GM19468 (cell line): ENCODE results near the gene NIBAN1.
A peak's percentile ranks its signal among the peaks of the same experiment; 100 is the strongest.
"Not testable (repeated sequence)": the region's sequence is repeated elsewhere in the genome, so short reads cannot be mapped to it uniquely, and the experiment has no call there.

Experiments used
- ATAC-seq: cut with Tn5 transposase; IDR thresholded peaks from one replicate; pipeline ENCODE4 v1.9.1; 2021; ENCODE audit warnings: mild to moderate bottlenecking, moderate library complexity, moderate number of reproducible peaks; ENCODE audit not compliant: unreplicated experiment; ENCODE audit errors: extremely low read depth

The NIBAN1 gene, protein sequence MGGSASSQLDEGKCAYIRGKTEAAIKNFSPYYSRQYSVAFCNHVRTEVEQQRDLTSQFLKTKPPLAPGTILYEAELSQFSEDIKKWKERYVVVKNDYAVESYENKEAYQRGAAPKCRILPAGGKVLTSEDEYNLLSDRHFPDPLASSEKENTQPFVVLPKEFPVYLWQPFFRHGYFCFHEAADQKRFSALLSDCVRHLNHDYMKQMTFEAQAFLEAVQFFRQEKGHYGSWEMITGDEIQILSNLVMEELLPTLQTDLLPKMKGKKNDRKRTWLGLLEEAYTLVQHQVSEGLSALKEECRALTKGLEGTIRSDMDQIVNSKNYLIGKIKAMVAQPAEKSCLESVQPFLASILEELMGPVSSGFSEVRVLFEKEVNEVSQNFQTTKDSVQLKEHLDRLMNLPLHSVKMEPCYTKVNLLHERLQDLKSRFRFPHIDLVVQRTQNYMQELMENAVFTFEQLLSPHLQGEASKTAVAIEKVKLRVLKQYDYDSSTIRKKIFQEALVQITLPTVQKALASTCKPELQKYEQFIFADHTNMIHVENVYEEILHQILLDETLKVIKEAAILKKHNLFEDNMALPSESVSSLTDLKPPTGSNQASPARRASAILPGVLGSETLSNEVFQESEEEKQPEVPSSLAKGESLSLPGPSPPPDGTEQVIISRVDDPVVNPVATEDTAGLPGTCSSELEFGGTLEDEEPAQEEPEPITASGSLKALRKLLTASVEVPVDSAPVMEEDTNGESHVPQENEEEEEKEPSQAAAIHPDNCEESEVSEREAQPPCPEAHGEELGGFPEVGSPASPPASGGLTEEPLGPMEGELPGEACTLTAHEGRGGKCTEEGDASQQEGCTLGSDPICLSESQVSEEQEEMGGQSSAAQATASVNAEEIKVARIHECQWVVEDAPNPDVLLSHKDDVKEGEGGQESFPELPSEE

DNA sequence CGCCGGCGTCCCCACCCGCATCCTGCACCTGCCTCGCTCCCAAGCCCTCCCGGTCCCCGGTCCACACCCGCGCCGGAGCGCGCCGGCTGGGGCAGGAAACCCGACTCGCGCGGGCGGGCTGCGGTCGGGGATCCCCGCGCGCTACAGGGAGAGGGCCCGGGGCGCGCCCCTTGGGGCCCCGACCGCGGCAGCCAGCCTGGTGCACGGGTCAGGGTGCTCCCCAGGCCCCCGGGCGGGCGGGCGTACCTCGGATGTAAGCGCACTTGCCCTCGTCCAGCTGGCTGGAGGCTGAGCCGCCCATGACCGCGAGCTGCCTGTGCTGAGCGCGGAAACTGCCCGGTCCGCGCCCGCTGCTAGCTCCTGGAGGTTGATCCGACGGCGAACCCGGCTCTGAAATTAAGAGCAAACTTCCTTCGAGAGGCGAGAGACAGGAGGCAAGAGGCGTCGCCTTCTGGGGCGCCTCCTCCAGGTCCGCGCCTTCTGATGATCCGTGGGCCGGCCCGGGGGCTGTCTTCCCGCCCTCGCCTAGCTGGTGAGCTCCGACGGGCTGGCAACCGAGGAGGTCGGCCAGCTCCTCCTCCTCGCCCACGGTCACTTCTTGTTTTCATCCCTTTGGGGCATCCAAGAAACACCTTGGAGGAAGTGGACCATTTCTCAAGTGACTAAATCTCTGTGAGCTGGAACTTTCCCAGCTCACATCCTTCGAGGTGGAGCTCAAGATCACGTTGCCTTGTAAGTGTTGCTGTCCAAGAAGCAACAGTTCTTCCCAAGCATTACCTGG is at the start of gene NIBAN1:
Gene NIBAN1, minus strand, starts transcription at position 453 of the 781 bp plus-strand sequence. Its CDS starts 152 bp downstream, at position 301.
- ATAC-seq: peak; percentile 56

DNA sequence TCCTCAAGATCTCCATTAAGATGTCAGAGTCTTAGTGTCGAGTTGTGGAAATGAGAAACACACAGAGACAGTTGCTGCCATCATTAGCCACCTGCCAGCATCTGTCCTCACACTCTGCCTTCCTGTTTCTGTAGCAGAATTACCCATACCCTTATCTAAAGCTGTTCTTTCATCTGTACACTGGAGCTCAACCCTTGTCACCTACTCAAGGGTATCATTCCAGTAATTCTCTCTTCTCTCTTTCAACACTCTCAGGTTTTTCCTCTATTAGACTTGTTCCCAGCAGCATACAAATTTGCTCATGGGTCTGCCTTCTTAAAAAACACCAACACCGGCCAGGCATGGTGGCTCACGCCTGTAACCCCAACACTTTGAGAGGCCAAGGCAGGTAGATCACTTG is 43.7 kb upstream of the NIBAN1 start:
- no peak for ATAC-seq

DNA sequence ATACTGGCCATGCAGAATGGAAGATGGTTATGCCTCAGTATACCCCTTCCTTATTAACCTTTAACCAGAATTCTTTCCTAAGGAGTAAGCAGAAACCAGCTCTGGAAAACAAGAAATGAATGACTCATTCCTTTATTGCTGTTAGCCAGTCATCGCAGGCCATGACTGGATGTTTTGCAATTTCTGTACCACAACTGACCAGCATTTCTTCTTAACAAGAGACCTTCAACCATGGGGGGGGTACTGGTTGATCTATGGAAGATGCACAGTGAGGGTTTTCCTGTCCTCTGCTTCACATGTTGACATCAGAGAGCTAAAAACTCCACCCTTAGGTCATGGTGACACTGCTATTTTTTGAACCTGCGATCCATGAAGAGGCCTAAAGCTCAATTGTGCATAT is 43.0 kb upstream of the NIBAN1 start:
- ATAC-seq: no peak

DNA sequence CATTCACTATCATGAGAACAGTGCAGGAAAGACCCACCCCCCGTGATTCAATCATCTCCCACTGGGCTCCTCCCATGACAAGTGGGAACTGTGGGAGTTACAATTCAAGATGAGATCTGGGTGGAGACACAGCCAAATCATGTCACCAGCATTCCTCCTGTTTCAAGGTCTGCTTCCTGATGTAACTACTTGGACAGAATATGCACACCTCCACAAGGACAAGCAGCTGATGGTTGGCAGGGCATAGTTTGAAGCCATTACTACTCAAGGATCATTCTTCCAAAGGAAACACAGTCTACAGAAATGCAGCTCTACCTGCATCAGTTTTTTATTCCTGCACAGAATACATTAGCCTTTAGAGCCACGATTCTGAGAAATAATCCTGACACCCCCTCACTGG is 42.6 kb upstream of the NIBAN1 start:
- no peak for ATAC-seq

DNA sequence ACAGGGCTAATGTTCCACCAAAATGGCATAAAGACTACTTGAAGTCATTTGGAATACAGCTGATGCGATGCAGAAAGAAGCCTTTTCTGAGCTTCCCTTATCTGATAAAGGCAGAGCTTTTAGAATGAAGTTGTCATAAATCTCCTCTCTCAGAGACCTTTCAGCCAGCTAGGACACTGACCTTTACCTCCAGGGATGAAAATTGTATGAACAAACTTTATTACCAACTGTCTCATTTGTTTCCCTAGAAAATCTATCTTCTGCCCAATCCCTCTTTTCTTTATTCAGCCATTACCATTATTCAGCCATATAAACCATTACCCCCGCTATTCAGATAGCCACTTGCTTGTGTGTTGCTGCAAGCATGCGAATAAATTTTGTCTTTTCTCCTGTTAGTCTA is 41.3 kb upstream of the NIBAN1 start:
- no peak for ATAC-seq

DNA sequence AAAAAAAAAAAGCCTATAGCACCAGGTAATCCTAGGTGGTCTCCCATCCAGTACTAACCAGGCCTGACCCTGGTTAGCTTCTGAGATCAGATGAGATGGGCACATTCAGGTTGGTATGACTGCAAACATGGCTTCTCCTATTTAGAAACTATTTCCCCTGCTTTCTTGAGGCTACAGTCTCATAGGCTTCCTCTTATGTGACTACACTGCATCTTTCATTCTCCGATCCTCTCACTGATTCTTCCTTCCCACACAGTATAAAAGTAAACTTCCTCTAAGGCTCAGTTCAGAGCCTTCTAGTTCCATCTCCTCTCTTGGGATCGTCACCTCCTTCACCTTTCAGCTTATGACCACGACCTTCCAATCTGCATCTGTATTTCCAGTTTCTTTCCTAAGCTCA is 40.6 kb upstream of the NIBAN1 start:
- no peak for ATAC-seq

DNA sequence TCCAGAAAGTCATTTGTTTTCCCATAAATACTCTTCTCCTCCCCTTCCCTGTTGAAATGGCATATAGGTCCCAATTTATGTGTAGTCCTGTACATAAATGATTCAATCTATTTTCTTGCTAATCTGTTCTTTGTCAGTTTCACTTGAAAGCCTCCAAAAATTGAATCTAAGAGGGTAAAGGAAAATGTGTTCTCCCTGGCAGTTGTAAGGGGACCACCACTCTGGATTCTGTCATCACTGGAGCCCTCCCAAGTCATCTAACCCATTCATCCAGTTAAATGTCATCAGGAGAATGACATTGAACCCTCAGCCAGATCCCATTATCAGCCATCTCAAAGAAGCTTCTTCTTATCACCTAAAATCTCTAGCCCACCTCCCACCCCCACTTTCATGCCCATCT is 36.1 kb upstream of the NIBAN1 start:
- no peak for ATAC-seq

DNA sequence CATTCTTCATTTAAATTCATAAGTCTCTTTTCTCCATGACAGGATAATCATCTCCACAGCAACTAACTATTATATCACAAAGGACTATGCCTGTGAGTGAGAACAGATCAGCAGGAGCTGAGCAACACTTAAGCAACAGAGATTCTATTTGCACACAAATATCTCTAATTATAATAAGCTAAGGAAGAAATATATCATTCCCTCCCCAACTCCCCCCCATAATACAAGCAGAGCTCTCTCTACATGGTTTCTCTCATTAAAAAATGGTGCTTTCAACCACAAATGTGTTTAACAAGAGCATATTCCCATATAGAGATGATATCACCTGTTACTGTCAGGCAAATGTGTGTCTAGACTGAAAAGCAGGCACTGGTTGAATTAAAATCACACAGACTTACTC is 34.5 kb upstream of the NIBAN1 start:
- no peak for ATAC-seq

DNA sequence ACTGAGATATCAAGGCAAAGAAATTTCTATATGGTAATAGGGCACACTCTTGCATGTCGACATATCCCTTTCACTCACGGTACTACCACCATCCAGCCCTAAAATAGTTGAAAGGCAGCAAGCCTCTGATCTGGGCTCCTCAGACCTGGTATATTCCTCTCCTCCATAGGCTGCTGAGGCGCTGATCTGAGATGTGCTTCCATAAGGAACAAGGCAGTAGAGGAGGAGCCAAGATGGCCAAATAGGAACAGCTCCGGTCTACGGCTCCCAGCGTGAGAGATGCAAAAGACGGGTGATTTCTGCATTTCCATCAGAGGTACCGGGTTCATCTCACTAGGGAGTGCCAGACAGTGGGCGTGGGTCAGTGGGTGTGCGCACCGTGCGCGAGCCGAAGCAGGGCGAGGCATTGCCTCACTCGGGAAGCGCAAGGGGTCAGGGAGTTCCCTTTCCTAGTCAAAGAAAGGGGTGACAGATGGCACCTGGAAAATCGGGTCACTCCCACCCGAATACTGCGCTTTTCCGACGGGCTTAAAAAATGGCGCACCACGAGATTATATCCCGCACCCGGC is 27.1 kb upstream of the NIBAN1 start:
- ATAC-seq: not testable (repeated sequence)

DNA sequence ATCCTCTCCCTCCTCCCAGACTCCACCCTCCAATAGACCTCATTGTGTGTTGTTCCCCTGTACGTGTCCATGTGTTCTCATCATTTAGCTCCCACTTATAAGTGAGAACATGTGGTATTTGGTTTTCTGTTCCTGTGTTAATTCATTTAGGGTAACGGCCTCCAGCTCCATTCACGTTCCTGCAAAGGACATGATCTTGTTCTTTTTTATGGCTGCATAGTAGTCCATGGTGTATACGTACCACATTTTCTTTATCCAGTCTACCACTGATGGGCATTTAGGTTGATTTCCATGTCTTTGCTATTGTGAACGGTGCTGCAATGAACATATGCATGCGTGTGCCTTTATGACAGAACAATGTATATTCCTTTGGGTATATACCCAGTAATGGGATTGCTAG is 25.7 kb upstream of the NIBAN1 start:
- not testable (repeated sequence) for ATAC-seq

DNA sequence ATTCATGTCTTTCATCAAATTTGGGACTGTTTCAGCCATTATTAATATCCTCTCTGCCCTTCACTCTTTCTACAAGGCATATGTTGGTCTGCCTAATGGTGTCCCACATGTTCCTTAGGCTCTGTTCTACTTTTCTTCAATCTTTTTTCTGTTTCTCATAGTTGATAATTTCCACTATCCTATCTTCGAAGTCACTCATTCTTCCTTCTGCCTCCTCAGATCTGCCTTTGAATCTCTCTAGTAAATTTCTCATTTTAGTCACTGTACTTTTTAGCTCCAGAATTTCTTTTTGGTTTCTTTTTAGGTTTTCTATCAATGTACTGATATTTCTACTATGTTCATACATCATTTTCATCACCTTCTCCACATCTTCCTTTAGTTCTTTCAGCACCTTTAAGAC is 20.0 kb upstream of the NIBAN1 start:
- ATAC-seq: no peak

DNA sequence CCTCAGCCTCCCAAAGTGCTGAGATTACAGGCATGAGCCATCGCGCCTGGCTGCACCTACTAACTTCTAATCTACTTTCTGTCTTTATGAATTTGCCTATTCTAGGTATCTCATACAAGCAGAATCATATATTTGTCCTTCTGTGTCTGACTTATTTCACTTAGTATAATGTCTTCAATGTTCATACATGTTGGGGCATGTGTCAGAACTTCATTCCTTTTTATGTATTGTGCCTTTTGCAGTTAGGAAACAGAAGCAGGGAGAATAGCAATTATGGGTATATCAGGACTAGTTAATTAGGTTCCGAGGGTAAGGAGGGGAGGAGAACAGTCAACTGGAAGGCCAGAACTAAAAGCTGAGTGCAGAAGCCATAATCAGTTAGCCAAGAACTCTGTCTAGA is 18.0 kb upstream of the NIBAN1 start:
- no peak for ATAC-seq

DNA sequence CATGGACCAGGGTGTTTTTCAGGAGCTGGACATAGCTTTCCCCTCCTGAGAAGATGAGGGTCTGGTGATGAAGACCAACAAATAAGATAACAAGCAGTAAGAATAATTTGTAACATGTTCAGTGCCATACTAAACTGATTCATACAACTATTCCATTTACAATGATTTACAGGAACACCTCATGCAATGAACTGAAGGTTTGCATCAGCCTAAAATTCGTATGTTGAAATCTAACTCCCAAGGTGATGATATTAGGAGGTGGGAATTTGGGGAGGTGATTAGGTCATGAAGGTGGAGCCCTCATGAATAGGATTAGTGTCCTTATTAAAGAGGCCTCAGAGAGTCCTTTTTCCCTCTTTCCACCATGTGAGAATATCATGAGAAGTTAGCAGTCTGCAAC is 15.9 kb upstream of the NIBAN1 start:
- no peak for ATAC-seq

DNA sequence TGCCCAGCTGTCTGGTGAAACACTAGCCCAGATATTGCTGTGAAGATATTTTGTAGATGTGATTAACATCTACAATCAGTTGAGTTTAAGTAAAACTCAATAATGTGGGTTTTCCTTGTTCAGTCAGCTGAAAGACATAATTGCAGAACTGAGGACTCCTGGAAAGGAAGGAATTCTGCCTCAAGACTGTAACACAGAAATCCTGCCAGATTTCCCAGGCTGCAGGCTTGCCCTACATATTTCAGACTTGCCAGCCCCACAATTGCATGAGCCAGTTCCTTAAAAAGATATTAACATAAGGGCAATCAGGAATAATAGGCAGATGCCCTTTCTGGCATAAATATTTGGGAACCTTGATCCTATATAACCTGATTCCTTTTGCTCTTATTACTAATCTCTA is 14.2 kb upstream of the NIBAN1 start:
- ATAC-seq: no peak

DNA sequence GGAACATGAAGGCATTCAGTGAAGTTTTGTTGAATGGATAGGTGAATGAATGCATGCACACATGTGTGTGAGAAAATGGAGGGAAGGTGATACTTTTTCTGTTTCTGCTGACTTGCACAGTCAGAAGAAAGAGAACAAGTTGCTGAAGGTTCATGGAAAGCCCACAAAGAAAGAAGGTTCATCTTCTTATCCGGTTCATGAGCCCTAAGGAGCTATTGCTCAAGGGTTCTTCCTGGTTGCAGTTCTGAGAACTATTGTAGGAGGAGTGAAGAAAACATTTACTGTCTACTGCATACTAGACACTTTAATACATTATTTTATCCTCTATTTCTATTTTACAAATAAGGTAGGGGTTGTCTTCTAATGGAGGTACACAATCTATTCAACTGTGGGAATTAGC is 13.4 kb upstream of the NIBAN1 start:
- ATAC-seq: no peak

DNA sequence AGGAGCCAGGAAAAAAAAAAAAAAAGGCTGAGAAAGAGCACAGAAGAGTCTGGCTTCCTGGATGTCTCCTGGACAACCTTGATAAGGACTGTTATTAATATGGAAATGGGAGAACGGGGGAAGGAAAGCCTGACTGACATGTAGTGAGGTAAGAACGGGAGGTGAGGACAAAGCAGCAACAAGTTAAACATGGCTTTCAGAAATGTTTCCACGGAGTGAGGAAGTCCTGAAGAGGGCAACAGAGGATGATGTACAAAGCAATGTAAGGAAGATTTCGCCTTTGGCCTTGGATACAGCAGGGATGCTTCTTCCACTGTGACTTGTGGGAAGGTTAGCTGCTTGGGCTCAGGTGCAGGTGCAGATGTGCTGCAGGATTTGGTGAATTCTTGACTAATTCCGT is 11.9 kb upstream of the NIBAN1 start:
- ATAC-seq: no peak

DNA sequence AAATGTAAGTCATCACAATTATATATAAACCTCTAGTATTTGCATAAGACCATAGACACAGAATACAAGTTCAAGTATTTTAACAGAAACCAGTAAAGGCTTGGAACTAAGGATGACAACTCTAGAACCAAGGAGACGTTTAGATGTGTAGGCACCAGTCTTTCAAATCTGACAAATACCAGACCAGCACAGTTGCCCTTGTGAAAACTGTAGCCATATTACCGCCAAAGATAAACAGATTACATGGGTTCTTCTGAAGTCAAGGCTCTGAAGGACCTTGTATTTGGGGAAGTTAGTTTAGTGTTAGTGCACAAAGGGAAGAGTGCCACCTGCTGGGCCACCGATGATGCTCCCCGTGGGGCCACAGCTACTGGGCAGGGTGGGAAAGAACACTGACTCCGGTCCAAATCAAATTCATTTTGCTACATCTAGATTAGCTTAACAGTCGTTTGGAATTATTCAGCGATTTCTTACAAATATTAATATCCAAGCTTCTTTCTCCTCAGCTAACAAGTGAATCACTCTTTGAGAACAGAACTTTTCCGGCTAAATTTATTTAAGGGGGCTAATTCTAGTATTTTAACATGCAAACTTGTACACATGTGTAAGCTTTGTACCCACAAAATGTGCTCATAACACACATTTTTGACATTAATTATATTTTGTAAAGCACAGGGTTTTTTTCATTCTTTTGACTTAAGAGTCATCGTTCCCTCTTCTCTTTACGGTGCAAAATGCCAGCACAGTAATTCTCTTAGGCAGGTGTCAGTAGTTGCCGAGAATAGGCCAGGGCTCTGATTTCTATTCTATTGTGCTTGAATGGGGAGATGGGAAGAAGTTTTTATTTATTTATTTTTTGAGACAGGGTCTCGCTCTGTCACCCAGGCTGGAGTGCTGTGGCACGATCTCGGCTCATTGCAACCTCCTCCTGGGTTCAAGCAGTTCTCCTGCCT is 8.0 kb upstream of the NIBAN1 start:
- peak; percentile 78 for ATAC-seq

DNA sequence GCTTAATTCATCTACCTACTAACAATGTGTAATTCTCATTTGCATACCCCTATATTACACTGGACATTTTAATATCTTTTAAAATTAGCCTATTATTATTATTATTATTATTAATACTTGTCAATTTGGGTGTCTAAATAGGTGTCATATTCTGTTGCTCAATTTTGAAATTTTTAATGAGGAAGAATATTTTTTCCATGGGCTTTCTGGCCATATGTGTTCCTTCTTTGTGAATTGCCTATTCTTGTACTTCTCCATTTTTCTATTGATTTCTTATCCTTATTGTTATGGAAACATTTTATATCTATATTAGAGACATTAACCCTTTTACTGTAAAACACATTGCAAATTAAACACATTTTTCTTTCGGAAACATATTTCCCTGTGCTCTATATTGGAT is 6.4 kb upstream of the NIBAN1 start:
- no peak for ATAC-seq

DNA sequence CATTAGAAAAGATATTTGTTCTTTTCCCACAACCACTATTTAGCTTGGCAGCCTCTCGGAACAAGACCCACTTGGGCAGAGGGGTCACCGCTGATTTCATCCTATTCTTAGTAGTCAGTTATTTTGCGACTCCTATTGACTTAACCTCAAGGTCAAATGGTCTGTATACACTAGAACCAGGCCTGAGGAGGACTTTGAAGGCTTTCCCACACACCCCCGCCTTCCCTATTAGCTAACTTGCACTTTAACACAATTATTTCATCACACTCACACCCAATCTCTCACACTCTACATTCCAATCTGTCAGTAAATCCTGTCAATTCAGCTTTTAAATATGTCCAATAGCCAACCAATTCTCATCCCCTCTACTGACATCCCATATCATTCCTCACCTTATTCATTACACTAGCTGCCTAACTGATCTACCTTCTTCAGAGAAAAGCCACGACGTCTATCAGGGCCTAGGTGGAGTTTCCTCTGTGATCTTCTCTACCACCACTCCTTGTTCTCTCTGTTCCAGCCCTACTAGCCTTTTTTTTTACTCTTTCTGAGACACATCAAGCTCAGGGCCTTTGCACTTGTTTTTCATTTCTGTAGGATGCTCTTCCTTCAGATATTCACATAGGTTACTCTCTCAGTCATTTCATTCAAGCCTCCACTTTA is 1.0 kb upstream of the NIBAN1 start:
- no peak for ATAC-seq
